DMS 273 (cell line): ENCODE results near the gene CDK5RAP1.
A peak's percentile ranks its signal among the peaks of the same experiment; 100 is the strongest.

Experiments
- DNase-seq: peaks from one replicate; lab custom pipeline; 2025; ENCODE audit not compliant: unreplicated experiment; lab: John Stamatoyannopoulos, UW

CDK5RAP1 gene

DNA sequence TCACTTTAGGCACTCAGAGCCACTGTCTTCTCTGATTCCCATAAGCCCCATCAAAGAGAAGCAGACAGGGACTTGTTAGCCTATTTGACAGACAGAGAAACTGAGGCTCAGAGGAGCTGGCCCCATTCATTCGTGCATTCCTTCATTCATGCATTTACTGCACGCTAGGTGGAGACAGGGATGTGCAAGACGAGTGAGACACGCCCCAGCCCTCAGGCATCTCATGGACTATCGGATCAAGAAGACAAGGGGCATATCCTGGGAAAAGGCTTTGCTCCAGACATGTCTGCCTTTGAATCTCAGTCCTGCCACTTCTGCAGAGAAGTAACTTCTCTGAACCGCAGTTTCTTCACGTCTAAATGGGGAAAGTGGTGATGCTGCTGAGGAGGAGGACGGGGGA, 64.2 kb downstream of the CDK5RAP1 start:
- no peak for DNase-seq

DNA sequence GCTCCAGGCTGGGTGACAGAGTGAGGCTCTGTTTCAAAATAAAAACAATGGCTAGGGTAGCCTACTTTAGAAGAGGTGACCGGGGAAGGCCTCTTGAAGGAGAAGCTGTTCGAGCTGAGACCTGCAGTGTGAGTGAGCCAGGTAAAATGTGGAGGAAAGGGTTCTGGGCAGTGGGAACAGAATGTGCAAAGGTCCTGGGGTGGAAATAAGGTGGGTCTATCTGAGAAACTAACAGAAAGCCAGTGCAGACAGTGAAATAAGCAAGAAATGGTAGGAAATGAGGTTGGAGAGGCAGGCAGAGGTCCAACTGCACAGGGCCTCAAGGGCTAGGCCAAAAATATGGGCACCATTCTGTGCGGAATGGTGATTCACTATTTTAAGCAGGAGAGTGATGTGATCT, 64.9 kb downstream of the CDK5RAP1 start:
- DNase-seq = no peak

DNA sequence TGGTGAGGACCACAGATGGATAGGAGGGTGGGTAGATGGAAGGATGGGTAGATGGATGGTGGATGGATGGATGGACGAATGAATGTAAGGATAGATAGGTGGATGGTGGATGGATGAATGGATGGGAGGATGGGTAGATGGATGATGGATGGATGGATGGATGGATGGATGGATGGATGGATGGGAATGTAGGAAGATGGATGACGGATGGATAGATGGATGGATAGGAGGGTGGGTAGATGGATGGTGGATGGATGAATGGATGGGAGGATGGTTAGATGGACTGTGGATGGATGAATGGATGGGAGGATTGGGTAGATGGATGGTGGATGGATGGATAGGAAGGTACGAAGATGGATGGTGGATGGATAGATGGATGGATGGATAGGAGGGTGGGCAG, 67.2 kb downstream of the CDK5RAP1 start:
- DNase-seq = no peak

DNA sequence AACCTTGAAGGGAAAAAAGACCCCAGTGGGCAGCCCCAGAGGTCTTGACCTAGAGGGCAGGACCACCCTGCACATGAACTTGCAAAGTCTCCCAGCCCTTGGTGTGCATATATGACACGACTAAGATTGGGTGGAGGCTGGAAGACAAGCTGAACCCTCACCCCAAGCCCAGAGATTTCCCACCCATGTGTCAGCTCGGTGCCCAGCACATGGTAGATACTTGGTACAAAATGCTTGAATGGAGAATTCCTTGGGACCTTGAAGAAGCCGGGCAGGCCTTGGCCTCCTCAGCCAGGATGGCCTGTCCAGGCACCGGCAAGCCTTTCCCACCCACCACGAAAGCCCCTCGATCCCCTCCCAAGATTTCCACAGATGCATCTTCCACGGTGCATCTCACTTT, 67.7 kb downstream of the CDK5RAP1 start:
- DNase-seq = no peak

DNA sequence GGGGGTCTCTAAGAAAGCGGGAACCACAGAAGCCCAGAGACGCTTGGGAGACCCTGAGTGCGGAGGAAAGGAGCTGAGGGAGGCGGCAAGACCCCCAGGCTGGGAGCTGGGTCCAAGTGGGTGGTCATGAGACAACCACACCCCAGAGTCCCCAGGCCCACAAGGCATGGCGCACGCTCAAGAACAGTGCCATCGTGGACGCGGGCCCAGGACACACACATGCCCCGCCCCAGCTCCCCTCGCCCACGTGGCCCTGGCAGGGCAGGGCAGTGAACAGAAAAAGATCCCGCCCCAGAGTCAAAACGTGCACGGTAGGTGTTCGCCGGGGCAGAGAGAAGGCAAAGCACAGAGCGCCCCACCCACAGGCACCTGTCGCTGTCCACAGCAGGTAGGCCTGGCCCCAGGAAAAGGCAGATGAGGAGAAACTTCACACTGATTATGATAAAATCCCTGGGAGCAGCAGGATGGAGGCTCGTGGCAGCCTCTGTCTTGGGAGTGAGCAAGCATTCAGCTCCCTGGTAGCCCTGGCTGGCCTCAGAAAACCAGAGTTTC, 68.3 kb downstream of the CDK5RAP1 start:
- DNase-seq = no peak

DNA sequence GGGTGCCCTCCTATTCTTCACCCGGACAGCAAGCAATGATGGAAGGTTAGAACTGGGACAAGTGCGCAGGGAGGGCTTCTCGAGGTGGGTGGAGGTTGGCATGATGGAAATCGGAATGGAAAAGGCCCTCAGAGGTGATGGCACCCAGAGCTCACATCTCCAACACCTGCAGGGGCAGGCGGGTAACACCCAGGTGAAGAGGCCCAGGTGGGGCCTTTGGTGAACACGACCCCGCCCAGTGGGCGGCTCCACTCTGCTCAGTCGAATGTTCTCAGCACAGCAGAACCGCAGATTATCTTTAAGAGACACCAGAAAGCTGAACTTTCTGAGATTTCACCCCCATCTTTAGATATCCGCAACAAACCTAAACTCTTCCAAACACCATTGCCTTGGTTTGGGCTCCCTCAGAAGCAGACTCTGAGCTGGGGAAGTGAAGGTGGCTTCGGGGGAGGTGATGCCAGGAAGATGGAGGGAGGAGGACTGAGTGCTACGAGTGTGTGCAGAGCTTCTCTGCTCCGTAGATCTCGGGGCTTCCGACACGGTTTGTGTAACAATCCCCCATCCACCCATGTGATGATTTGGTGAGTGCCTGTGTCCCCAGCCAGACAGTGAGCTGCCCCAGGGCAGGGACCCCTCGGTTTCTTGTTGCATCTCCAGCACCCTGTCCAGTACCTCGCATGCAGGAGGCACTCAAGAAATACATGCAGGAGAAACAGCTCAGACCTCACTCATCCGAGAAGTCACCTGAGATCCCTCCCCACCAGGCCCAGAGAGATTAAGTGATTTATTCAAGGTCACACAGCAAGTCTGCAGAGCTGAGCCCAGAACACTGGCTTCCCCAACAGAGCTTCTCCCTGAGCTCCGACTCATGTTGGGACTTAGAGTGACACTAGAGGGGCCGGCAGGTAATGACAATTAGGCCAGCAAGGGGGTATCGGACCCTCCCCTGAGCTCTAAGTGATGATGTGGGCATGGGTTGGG, 72.9 kb downstream of the CDK5RAP1 start:
- DNase-seq = no peak

DNA sequence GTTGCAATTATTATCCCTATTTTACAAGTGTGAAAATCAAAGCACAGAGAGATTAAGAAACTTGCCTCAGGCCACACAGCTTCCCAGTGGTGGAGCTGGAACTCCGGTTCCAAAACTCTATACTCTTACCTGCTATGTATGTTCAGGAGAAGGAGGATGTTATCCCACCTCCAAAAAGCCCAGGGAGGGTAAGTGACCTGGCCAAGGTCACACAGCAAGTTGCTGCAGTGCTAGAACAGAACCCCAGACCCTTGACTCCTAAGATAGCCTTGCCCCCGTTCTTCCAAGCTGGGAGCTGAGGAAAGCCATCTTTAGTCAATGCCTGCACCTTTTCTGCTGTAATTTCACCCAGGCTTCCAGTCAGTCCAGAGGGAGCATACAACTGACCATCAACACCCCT, 76.0 kb downstream of the CDK5RAP1 start:
- no peak for DNase-seq

DNA sequence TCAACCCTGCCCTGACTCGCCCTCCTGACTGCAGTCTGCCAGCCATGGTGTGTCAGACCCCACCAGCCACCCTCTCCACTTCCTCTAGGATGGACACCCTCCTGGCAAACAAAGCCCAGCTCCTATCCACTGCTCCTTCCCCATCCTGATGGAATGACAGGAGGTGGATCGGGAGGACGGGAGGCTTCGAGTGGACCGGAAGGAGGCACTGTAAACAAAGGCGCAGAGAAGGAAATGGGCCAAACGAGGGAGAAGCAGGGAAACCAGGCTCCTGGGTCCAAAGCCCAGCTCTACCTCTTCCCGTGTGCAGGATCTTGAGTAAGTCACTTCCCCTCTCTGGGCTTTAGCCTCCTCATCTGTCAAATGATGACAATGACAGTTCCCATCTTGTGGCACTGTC, 78.1 kb downstream of the CDK5RAP1 start:
- DNase-seq = no peak

DNA sequence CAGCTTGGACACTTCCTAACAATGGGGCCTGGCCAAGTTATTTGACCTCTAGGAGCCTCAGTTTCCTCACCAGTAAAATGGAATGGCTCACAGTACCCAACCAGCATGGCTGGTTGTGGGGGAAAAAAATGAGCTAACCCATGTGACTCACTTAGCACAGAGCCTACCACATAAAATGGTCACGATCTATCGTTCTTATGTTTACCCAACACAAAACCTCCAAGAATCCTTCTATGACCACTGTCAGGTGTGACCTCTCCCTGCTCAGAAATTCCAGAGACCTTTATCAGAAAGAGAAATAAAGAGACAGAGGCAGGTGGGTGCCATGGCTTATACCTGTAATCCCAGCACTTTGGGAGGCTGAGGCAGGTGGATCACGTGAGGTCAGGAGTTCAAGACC, 78.9 kb downstream of the CDK5RAP1 start:
- no peak for DNase-seq

DNA sequence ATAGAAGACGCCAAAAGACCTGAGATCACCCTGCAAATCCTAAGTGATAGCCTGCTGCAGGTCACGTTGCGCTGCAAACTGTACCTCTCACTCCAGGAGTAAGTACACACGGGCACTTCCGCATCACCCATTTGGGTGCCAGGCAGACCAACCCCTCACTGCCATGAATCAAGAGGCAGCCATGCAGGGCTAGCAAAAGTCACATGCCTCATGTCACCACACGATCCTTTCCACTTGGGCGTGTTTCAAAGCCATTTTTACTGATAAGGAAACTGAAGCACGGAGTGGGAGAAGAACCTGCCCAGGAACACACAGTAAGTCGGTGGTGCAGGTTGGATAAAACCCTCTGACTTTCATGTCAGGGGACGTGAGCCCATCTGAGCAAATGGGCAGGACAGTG, 81.3 kb downstream of the CDK5RAP1 start:
- no peak for DNase-seq

DNA sequence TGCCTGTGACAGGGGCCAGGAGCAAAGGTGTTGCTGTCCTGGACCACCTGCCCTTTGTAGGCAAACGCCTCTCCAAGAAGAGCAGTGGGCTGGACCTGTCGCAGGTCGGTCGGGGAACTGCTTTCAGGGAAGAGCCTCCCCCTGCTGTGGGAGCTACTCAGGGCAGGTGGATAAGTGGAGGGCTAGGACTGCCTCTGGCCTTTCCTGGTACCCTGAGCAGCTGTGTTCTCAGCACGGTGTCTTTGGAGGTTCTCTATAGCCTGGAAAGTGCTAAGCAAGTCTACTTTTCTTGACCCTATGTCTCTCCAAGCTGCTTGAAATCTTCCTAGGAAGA, 83.3 kb downstream of the CDK5RAP1 start:
- no peak for DNase-seq

DNA sequence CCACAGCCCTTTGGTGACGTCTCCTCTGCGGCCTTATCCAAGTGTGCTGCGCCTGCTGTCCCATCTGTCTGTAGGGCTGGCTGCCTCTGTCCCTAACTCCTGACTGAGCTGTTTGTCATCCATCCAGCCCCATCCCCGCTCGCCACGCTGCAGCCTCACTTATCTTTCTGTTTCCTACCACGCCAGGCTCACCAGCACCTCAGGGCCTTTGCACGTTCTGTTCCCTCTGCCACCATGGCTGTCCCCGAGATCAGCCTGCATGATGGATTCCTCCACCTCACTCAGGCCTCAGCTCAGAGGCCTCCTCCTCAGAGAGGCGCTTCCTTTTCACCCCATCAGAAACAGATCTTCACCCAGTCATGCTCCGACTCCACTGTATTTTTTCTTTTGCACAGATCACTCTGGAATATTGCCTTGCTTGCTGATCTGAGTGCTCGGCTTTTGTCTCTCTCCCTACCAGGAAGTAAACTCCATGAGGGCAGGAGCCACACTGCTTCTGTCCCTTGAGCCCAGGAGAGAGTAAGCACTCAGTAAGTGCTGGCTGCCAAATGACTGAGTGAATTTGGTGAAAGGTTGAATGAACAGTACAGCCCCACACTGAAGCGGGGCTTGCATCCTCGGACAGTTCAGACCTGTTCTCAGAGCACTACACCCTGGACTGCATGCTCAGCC, 83.8 kb downstream of the CDK5RAP1 start:
- DNase-seq = no peak

DNA sequence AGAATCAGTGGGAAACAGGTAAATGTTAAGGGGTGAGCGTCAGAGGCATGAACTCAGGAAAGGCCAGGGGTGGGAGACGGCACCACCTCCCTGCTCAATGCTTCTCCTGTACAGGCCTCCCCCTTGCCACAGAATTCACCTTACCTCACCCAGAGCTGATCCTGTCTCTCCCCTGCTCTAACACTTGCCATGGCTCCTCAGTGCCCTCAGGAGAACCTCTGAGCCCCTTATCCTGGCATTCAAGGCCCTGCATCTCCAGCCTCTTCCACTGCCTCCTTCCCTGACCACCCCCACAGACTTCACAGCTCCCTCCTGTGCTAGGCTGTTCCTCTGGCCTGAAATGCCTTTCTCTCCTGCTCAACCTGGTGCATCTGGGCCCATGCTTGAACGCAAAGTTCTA, 84.4 kb downstream of the CDK5RAP1 start:
- no peak for DNase-seq

DNA sequence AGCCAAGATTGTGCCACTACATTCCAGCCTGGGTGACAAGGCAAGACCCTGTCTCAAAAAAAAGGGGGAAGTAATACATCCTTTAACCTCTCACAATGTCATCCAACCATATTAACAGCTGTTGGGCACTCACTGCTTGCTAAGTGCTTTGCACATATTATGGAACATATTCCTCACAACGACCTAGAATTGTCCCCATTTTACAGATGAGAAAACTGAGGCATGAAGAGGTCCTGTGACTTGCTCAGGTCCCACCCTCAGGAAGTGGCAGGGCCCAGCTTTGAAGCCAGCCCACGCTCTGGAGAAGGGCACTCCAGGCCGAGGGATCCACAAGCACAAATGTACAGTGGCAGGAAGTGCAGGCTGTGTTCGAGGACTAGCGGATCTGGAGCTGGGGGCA, 85.0 kb downstream of the CDK5RAP1 start:
- no peak for DNase-seq

DNA sequence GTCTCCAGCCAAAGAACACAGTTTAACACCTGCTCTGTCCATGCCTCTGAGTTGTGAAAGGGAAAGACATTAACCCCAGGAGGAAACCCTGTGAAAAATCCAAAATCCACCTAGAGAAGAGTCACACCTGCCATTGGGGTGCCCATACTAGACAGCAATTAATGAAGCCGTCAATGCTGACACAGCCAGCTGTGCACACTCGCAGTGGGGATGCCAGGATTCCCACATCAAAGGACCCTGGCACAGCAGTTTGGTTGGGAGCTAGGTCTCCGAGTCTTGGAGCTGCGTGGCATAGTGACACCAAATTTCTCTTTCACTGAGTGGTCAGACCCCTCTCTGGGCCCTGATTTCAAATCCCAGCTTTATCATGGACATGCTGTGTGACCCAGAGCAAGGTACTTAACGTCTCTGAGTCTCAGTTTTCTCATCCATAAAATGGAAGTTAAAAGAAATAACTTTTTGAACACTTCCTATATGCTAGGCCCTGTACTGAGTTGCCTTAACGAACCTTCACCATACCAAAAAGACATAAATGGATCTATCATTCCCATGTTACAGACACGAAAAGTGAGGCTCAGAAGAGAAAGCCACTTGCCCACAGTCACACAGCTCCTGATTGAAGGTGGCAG, 87.5 kb downstream of the CDK5RAP1 start:
- no peak for DNase-seq

DNA sequence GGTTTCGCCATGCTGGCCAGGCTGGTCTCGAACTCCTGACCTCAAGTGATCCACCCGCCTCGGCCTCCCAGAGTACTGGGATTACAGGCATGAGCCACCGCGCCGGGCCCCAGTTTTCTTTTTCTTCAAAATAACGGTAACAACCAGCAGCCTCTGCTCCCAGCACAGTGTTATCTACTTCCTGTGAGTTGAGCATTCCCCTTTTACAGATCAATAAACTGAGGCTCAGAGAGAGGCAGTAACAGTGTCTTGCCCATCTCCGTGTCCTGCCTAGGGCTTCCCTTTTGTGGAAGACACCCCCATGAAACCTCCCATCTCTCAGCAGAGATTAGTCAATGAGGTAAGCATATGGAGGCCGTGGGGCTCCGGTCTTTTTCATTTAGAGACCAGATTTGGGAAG, 88.7 kb downstream of the CDK5RAP1 start:
- DNase-seq = no peak

DNA sequence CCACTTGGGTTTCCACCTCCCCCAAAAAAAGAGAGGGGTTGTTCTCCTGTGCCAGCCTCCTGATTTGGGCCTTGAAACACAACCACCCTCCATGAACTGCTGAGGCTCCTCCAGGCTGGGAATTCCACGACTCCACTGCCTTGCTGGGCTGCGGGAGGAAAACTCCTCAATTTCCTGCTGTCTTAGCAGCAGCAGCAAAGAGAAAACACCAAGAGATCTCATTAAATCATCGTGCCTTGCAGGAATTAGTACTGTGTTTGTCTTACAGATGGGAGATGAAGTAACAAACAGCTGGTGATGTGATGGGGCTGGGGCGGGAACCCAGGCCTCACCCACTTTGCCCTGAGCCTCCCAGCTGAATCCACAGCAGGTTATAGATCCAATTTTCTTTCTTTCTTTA, 89.3 kb downstream of the CDK5RAP1 start:
- peak; percentile 47 for DNase-seq

DNA sequence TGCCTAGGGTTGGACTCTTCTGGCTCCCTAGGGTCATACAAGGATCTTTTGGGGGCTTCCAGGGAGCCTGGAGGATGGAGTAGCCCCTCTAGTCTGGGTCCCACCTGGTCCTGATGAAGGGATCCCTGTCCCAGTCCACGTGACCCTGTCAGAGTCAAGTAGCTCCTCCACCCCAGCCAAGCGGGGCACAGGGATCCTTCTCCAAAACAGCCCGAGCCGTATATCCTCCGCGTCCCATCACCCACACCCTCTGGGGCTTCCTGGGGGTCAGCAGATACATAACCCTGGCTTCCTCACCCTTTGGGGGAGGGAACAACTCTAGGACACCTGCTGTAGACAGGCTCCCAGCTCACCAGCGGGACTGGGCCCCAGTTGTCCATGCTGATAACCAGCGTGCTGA, 90.3 kb downstream of the CDK5RAP1 start:
- DNase-seq = no peak

DNA sequence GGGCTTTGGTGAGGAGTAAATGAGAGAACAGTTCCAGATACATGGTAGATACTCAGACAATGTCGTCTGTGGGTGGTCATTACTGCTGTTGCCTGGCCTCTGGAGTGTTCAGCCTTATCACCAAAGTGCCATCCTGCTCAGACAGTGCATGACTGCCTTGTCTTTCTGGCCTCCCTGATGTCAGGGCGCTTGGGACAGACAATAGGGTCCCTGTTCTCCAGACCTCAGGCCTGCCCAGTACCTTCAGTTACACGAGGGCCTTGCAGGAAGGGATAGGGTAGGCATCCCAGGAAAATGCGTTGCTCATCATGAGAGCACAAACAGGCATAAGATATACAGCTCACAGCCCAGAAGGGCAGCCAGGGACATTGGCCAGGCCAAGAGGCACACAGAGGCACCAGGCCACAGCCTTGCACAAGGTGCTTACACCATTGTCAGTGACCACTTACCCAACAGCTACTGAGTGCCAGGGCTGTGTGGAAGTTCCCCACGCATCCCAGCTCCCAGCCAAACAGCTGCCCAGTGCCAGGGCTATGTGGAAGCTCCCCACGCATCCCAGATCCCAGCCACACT, 90.9 kb downstream of the CDK5RAP1 start:
- no peak for DNase-seq

DNA sequence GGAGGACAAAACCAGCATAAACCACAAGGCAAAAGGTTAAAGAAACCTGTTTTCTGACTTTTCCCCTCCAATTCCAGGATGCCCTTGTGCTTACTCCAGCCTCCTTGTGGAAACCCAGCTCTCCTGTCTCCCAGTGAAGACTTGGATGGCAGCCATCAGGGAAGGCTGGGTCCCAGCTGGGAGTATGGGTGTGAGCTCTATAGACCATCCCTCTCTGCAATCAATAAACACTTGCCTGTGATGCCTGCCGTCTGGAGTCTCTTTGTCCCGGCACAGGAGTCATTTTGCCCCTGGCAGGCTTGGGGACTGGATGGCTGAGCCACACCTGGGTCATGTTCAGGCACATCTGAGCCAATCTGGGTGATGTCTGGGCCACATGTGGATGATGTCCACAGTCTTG, 91.7 kb downstream of the CDK5RAP1 start:
- DNase-seq = peak; percentile 44
